DMS53 treated with DMSO at 0.1 percent for 48 hours (cell line): ENCODE data around the gene ATP6V0B.

ENCODE experiments used
- DNase-seq: peaks from one replicate; lab custom pipeline; 2025; ENCODE audit not compliant: unreplicated experiment; lab: John Stamatoyannopoulos, UW

ATP6V0B gene

DNA sequence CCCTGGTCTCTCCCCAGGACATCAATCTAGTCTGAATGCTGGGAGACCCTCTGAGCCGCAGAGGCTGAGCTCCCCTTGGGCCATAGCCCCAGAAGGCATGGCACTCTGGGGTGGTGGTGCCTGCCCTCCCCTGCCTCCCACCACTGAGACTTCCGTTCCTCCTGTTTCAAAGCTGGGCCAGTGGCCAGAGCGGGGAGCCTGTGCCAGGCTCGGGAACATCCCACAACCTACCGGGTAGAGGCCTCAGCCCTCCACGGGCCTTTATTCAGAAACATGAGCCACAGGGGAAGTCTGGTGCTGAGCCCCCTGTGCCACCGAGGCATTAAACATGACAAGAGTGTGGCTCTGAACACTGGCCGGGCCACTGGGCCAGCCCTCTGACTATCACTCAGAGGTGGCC, 24.7 kb downstream of the ATP6V0B start:
- no peak for DNase-seq

DNA sequence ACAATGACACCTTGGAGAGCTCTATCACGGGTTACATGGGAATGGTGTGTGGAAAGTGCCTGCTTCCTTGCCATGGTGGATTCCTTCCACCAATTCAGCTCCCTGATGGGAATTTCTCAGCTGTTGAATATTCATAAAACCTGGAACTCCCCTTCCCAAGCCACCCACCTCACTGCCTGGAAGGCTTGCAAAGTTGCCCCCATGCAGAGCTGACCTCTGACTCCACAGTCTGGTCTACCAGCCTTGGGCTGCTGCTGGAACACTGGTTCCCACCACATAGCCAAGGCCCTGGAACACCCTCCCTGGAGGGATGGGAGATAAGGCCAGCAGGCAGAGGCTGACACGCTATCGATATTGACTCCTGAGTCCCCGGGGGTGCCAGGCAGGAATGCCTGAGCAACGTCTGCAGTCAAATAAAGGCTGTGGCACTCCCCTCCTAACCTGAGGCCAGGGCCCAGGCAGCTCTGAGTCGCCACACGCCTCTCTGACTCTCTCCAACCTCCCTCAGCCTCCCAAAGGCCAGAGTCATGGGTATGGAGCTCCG, 25.4 kb downstream of the ATP6V0B start:
- no peak for DNase-seq

DNA sequence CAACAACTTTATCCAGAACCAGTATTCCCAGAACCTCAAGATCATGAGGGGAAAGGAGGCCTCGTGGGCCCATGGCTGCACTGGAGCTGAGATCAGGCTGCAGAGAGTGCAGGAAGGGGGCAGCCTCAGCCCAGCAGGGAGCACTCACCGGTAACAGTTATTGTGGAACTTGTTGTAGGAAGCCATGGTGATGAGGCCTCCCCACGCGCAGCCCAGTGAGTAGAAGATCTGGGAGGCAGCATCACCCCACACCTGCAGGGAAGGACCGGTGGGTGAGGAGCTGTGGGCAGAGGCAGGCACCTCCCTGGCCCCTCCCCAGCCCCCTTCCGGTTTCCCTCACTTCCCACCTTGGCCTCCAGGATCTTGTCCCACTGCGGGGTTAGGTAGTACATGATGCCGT, 27.4 kb downstream of the ATP6V0B start:
- no peak for DNase-seq

DNA sequence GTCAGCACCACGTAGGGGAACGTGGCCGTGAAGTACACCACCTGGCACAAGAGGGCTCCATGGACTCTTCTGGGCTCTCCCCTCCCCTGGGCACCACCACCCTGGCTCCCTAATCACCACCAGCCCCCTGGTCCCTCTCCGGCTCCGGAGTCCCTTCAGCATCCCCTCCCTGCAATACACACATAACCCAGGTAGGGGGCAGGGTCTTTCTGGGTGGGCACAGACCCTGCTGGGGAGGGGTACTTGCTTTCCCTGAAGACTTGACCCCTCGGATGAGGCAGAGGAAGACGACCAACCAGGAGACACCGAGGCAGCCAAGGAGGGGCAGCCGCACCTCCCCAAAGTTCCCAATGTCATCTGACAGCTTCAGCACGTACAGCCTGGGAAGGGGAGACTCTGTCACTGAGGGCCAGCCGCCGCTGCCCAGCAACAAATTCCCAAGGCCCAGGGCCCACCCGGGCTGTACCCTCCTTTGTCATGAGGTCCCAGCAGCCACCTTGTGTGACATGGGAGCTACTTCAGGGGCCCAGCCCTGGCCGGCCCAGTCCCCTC, 27.9 kb downstream of the ATP6V0B start:
- DNase-seq: no peak

DNA sequence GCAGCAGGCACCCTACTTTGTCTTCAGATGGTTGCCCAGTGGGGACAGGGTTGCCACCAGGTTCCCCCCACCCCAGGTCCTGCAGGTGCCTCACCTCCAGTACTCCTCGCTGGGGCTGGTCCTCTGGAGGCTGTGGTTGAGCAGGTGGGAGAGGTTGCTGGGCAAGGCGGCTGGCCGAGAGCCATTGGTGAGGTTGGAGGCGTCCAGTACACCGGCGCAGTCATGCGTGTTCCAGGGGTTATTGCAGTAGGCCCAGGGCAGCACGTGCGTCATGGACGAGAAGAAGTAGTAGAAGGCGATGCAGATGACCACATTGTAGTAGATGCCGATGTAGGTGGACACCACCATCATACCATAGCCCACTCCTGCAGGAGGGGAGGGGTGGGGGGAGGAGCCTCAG, 33.5 kb downstream of the ATP6V0B start:
- DNase-seq: no peak

DNA sequence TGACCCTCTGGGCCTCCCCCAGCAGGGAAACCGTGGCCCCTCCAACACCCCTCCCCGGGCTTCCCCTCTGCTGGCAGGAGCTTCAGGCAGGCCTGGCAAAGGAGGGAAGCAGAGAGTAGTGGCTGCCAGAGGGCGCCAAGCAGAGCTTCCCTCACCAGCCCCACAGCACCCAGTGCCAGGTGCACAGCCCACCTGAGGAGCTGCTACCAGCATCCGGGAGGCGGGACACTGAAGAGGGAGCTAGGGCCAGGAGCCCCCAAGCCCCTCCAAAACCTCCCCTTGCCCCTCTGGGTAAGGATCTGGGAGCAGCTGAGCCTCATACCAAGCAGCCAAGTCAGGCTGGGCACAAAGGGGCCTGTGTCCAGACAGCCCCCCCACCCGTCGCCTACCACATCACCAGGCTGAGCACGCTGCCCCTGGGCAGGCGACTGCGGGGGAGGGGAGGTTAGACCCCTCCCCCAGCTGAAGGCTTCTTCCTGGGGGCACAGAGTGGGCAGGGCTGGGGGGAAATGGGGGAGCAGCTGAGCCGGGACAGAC, 36.2 kb downstream of the ATP6V0B start:
- no peak for DNase-seq

DNA sequence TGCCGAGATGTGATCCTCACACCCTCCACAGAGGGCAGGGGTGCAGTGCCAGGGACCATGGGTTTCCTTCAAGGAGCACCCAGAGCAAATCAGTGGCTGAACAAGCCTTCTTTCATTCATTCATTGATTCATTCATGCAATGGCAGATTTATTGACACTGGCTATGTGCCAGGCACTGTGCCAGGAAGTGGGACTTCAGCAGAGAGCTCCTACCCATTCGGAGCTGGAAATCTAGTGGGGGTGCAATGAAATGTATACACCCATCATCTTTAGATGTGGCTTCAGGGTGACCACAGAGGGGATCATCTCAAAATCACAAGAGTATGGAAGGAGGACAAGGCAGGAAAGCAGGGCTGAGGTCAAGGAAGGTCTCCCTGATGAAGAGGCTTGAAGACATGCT, 37.6 kb downstream of the ATP6V0B start:
- no peak for DNase-seq

DNA sequence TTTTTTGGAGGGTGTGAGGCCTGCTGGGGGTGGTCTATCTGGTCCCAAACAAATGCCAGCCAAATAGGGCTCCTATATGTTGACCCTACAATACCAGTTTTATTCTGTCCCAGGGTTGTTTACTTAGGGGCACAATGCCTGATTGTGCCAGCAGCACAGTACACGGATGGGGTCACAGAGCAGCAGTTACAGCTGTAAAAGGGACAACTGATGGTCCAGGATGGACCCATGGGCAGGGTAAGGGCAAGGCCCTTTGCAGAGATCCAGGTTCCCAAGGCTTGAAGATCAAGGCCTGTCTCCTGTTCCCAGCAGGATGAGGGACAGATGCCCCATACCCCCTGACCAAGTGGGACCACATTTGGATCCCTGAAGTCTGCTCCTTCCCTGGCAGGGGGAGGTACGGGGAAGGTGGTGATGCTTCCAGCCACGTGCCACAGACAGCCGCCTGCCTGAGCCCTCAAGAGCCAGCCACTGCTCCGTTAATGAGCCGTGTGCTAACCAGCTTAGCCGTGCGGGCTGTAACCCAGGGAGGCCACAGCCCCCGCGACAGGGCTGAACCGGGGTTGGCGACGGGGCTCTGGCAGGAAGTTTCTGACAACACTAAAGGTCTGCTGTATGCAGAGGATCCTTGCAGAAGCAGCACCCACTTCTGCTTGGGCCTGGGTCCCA, 38.3 kb downstream of the ATP6V0B start:
- DNase-seq: no peak

DNA sequence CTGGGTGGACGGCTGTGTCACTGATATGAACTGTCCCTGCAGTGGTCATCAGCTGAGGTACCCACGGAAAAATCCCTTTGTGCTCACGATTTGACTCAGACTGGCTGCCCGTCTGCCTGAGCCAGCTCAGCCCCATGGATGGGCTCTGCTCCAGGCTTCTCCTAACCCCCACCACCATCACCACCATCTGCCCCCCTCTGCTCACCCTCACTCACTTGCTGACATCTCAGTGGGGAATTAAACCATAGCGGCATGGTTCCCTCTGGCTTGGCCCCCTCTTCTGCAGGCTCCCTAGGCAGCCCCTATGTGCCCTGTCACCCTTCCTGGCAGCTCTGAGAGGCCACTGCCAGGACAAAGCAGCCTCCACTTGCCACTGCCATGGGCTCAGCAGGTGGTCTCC, 39.2 kb downstream of the ATP6V0B start:
- DNase-seq: no peak

DNA sequence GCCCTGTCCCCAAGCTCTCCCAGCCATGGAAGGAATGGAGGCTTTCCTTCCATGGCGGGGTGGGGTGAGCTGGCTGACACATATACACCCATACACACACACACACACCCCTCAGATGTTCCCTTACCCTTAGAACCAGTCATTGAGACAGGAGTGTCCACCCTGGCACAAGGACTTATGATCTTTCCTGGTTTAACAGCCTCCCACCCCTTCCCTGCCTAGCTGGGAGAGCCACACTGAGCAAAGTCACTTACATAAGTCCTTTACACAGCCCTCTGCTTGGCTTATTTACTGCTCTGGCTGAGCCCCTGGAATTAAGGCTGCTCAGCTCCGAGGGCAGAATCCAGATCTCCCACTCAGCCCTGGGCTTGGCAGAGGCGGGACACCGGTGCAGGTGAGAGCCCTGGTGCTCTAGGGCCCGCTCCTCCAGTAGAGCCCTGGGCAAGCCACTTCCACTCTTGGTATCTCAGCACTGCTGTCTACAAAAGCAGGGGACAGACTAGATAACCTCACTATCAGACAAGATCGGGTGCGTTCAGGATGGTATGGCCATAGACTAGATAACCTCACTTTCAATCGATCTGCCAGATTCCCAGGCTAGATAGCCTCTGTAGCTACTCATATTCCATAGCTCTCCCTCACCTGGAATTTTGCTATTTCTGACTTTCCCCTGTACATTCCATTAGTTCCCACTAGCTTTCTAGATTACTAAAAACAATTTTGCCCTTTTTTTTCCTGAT, 39.8 kb downstream of the ATP6V0B start:
- DNase-seq: no peak

DNA sequence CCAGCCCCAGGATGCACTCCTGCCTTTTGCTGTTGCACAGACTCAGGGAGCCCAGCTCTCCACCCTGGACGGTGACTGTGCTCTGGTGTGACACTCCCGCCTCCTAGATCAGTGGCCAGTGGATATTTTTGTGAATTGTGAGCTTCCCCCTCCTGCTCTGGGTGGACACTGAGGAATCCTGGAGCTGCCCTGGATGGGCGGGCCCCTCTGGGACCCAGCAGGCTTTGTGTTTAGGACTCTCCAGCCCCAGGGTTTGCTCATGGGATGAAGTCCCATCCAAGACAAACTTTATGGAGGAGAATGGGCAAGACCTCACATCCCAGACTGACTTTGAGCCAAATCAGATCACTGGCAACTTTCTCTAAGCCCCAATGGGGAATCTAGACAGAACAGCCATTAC, 40.4 kb downstream of the ATP6V0B start:
- no peak for DNase-seq

DNA sequence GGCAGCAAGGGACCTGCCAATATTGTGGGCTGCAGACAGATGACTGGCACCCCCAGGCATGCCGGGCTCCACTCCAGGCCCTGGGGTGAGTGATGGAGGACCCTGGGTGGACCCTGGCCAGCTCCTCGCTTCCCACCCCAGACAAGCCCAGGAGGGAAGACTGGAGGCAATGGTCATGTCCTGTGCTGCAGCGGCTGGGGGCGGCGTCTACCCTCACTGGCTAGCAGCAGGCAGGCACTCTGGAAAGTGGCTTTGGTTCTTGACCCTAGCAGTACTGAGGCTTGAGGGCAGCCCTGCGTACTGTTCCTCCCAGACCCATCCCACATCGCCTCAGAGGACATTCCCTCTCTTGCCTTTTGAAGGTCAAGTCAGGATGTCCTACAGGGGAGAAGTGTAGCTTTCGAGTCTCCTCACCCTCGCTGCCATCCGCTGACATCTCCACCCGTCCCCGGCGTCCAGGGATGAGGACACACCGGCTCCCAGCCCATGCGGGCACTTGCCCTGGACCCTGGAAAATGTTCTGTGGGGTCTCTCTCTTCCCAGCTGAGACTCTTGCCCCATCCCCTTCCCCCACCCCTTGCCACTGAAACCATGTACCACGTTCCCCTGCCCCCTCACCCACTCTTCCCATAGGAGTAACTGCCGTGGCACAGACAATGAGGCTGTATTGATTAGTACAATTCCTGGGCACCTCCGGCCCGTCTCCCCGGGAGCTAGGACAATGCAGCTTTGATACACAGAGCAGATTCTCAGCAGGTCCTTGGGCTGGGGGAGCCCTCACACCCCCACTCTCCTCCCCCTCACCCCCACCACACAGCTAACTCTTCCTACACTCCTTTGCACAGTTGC, 41.5 kb downstream of the ATP6V0B start:
- no peak for DNase-seq

DNA sequence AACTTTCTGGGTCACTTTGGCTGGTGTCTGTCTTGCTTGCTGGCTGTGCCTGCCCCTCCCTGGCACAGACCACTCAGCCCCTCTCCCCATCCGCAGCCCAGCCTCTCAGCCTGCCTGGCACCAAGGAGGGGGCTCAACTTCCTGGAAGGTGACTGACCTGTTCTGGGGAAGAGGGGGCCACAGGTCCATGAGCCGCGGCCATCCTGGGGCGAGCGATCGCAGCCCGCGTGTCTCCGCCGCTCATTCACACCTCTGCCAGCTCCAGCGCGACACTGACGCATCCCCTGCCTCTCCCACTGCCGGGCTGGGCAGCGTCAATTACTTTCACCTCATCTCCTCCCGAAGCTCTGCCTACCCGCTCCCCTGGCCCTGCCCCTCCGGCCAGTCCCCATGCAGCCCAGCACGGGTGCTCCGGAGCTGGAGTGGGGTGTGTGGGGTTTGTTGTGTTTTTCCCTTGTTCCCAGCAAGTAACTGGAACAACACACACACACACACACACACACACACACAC, 42.2 kb downstream of the ATP6V0B start:
- no peak for DNase-seq

DNA sequence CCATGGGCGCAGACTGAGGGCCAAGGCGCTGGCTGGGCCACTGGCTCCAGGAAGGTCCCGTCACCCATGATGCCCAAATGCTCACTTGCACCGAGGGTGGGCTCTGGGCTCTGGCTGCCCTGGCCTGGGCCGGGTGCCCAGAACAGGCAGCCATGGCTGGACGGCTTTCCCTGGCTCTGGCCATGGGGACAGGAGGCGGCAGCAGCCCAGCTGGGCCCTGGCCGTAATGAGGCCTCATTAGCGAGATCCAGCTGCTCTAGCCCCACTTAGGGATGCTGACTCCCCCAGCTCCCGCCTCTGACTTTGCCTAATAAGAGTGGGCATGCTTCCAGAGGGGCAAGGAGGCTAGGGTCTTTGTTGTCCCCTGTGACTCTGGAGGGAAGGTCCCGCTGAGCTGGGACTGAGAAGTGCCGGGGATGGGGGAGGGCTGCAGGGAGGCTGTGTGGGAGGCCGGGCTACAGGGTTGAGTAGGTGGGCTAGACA, 44.7 kb downstream of the ATP6V0B start:
- no peak for DNase-seq

DNA sequence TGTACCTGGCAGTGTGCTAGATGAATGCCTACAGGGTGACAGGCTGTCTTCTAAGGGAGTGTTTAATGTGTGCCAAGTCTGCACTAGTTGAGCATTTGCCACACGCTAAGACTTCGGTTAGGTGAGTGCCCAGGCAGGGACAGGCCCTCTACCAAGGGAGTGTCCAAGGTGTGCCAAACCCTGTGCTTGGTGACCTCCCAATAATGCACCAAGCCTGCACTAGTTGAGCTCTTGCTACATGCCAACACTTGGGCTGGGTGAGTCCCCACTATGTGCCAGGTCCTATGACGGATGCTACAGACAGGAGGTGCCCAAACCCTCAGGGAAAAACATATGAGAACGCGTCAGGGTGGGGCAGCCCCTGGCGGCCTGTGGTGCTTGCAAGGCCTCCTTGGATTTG, 45.7 kb downstream of the ATP6V0B start:
- DNase-seq: no peak

DNA sequence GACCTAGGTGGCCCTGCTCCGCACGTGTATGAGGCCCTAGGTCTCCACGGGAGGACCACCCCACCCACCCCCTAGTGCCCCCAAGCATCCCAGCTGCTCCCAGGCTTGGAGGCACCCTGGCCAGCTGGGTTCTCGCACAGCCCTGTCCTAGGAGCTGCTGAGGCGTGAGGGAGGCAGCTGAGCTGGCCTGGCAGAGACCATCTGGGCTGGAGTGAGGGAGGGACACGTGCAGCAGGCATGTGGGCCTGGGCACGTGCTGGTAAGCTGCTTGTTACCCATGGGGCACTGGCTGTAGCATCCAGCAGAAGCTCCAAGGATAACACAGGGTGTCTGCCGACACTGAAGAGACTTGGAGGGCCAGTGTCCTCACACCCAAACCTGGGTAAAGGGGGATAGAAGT, 46.4 kb downstream of the ATP6V0B start:
- DNase-seq: no peak

DNA sequence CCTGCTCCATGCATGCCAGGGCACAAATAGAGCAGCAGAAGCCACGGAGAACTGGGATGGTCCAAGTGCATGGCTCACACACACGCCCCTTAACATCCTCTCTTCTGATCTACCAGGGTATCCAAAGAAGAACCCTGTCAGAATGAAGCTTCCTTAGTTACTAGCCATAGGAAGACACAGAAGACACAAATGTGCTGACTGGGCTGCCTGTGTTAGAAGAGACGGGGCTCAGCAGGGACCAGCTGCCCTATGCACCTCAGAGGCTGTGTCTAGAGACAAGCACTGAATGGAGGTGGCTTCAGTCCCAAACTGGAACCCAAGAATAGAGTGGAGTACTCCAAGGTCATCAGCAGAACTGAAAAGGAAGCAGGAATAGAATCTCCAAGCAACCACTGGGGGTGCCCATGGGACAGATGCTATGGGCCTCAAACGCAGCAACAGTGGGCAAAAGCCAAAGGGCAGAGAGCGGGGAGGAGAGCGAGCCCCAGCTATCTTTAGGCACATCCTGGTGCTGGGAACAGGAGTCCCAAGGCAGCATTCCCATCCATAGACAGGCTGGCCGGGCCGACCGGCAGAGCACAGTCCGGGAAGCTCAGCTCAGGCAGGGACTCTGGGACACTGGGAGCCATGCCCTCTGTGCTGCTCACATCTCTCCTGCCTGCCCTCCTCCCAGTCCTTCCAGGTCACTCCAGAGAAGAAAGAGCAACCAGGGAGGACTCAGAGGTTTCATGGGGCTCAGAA, 47.0 kb downstream of the ATP6V0B start:
- DNase-seq: no peak

DNA sequence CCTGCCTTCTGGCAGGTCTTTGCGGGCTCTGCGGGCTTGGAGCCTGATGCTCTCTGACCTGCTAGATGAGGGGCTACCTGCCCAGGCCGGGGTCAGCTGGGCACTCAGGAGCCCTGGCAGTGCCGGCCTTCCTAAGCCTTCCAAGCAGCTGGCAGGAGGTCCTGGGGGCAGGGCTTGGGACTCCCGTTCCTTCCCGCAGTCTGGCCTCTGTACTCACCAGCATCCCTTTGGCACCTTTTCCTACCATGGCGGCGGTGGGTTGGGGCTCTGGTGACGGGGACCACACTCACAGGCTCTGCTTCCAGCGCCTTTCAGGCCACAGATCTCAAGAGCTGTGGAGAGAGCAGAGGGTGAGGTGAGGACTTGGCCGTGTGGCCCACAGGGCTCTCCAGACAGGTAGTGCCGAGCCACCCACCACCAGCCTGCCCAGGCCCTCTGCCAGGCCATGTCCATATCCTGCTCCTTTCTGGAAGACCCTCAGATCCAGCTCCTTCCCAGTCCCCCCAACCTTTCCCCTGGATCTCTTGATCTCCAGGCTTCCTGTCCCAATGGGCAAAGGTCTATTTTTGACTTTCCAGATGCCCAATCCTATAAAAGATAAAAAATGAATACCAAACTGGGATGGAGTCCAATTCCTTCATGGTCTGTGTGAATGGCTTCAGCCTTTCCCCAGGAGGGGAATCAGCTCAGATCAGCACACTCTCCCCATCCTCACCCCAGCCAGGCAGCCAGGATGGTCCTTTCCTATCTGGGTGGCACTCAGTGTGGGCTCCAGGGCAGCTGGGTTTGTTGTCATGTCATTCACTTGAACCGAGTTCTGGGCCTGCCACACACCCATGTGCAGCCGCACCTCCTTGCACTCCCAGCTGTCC, 49.5 kb downstream of the ATP6V0B start:
- DNase-seq: no peak

DNA sequence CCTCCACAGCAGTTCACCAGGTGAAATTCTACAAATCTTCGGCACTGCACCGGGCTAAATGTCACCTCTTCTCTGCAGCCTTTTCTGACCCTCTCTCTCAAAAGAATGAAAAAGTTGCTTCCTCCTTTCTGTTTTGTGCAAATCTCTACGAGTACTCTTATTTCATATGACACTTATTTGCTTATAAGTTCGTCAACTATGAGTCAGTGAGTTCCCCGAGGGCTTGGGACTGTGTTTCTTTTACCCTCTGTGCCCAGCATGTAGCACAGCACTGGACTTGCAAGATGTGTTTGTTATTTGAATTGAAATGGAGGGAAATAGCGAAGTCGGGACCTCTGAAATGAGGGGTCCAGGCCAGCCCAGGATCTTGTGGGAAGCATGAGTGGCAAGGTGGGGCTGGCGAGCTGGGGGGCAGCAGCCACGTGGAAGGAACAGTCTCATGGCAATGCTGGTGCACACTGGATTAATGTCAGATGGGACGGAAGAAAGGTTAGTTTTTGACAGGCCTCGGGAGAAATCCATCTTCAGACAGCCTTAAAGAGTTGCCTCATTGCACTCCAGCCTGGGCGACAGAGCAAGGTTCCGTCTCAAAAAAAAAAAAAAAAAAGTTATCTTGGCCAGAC, 50.3 kb downstream of the ATP6V0B start:
- DNase-seq: no peak
